ENCODE results near the gene C8G. TPM values are rescaled to one million over a fixed set of nuclear protein-coding genes. Genes with fewer than 3 reads are reported as not detected.

Gene C8G
- total and polyA plus RNA-seq, 2 of the 4 experiments (the other 2 are of a cell fraction) = 0.80 TPM; not detected in 1

DNA sequence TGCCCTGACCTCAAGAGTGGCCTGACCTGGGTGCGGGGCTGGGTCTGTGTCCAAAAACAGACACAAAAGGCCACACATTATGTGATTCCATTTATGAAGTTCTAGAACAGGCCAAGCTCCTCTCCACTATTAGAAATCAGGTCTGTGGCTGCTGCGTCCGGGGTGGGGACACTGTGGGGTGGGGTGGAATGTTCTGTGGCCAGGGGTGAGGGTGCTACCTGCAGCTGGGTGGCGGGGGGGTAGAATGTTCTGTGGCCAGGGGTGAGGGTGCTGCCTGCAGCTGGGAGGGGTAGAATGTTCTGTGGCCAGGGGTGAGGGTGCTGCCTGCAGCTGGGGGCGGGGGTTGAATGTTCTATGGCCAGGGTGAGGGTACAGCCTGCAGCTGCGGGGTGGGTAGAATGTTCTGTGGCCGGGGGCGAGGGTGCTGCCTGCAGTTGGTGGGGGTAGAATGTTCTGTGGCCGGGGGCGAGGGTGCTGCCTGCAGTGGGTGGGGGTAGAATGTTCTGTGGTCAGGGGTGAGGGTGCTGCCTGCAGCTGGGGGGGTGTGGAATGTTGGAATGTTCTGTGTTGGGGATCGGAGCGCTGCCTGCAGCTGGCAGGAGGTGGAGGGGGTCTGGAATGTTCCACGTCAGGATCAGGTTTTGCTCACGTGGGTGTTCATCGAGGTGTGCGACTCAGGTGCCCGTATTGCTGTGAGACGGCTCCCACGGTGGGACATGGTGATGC lies 15.3 kb downstream of the C8G start (continued):
- TF ChIP-seq RFX5 (IDR thresholded peaks at IDR 0.05; ENCODE audit: low read depth, low read length) (no peak), CEBPB (IDR thresholded peaks at IDR 0.05; ENCODE audit: low read depth, low read length) (no peak)

DNA sequence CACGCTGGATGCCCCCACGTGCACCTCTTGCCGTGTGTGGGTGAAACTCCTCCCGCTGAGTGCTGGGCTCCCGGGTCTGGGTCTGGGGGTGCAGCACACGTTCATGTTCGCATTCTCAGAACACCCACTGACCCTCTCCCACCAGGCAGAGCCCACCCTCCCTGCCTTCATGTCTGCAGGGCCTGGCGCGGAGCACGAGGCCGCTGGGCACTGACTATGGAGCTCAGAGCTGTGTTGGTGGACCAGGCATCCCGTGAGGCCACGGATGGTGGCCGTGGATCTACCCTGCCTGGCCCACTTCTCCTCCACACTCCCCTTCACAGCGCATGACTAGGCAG lies 15.9 kb downstream of the C8G start:
- Histone ChIP-seq H3K56ac (ENCODE audit: extremely low read depth, insufficient read depth, low read length) (no peak overlapping the region), H2BK5ac (ENCODE audit: low read depth, low read length, poor library complexity, severe bottlenecking) (no peak overlapping the region), H4K8ac (ENCODE audit: low read depth in 2 of 2, low read length in 2 of 2) (no peak overlapping the region), H3K18ac (ENCODE audit: low read depth, low read length) (no peak overlapping the region), H3K36me3 (ENCODE audit: control insufficient read depth, insufficient read depth, low read length) (no peaks in the 10 kb centered on the region), H2BK120ac (ENCODE audit: low read depth, low read length) (no peak overlapping the region), H3K23ac (ENCODE audit: low read depth, low read length) (no peak overlapping the region), H4K20me1 (ENCODE audit: insufficient read depth, low read length) (no peaks in the 10 kb centered on the region), H4K5ac (ENCODE audit: low read depth, low read length) (no peak overlapping the region), H3K14ac (replicated peaks; ENCODE audit: low read depth, low read length) (no peak overlapping the region), H3K4me3 (ENCODE audit: insufficient read depth, low read depth, low read length) (no peak overlapping the region), H2BK15ac (ENCODE audit: low read depth, low read length) (no peak overlapping the region), H3K9ac (ENCODE audit: low read depth, low read length) (no peak overlapping the region), H4K91ac (ENCODE audit: insufficient read depth, low read depth, low read length) (no peak overlapping the region), H3K4ac (ENCODE audit: low read depth, low read length) (no peak overlapping the region), H3K4me1 (ENCODE audit: control insufficient read depth, insufficient read depth, low read length) (no peaks in the 10 kb centered on the region), H2AFZ (replicated peaks; ENCODE audit: low read length, poor library complexity) (no peak overlapping the region), H3K4me2 (ENCODE audit: low read depth, low read length) (no peak overlapping the region), H3K27me3 (ENCODE audit: control insufficient read depth, insufficient read depth, low read length) (peaks cover 26% of the 10 kb centered on the region), H3K27ac (ENCODE audit: insufficient read depth, low read length) (no peak overlapping the region), H3K79me1 (ENCODE audit: low read depth in 1 of 2, low read length in 2 of 2) (no peaks in the 10 kb centered on the region), H2AK5ac (ENCODE audit: low read depth, low read length) (no peak overlapping the region), H2BK20ac (ENCODE audit: low read depth, low read length) (no peak overlapping the region), H2AK9ac (replicated peaks; ENCODE audit: low read depth, low read length, poor library complexity) (peak overlapping the region; percentile 13), H3K9me1 (ENCODE audit: insufficient read depth, low read length) (peaks cover 2% of the 10 kb centered on the region; the same call in 1 of the 2 replicates), H3K9me3 (ENCODE audit: control insufficient read depth, insufficient read depth, low read length) (peaks cover 3% of the 10 kb centered on the region)
- CTCF ChIA-PET = interaction anchor here (1.0 kb wide), 1 partner anchor 13 kb away, joined by 4 read pairs; no protein-coding TSS in a partner anchor
- dilution Hi-C loops (cut with HindIII; ENCODE audit: low sequenced_read_pairs, unreplicated experiment) (no loop called here), intact Hi-C loops (cut with micrococcal nuclease) (no loop called here), in situ Hi-C loops (cut with MboI; ENCODE audit: low sequenced_read_pairs) (no loop called here)
- WGBS, 2 experiments (ENCODE audit: extremely low coverage in 2 of 2, insufficient read length in 1 of 2) = 72% methylated on average over 7 of the region's 15 CpGs; no CpG with 5 or more reads in 1 of the 2 experiments
- DNase-seq = no peak
- POLR2A ChIA-PET (ENCODE audit: unreplicated experiment) = no interaction called here
- no peak for ATAC-seq (ENCODE audit: low read depth)
- no TSS peak for BruUV-seq (replicated peaks)
- no peak for TF ChIP-seq MAZ (IDR thresholded peaks at IDR 0.05; ENCODE audit: borderline replicate concordance, low read depth, low read length)
- no peak for TF ChIP-seq CEBPB (IDR thresholded peaks at IDR 0.05; ENCODE audit: low read depth, low read length)
- TF ChIP-seq, protein P1, sequence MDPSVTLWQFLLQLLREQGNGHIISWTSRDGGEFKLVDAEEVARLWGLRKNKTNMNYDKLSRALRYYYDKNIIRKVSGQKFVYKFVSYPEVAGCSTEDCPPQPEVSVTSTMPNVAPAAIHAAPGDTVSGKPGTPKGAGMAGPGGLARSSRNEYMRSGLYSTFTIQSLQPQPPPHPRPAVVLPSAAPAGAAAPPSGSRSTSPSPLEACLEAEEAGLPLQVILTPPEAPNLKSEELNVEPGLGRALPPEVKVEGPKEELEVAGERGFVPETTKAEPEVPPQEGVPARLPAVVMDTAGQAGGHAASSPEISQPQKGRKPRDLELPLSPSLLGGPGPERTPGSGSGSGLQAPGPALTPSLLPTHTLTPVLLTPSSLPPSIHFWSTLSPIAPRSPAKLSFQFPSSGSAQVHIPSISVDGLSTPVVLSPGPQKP (IDR thresholded peaks at IDR 0.05; ENCODE audit: borderline replicate concordance, low read depth, low read length) = no peak
- TF ChIP-seq SMC3 (IDR thresholded peaks at IDR 0.05; ENCODE audit: low read depth, low read length) = no peak
- no peak for TF ChIP-seq CHD1 (IDR thresholded peaks at IDR 0.05; ENCODE audit: low read depth, low read length)
- TF ChIP-seq RAD21 (IDR thresholded peaks at IDR 0.05; ENCODE audit: low read length) = no peak
- TF ChIP-seq MXI1 (IDR thresholded peaks at IDR 0.05; ENCODE audit: borderline replicate concordance, low read depth, low read length) = no peak
- no peak for TF ChIP-seq NFE2L2 (IDR thresholded peaks at IDR 0.05; ENCODE audit: low read depth, low read length)
- no peak for TF ChIP-seq POLR2A (IDR thresholded peaks at IDR 0.05; ENCODE audit: low read depth, low read length)
- no peak for TF ChIP-seq RCOR1 (IDR thresholded peaks at IDR 0.05; ENCODE audit: insufficient replicate concordance, low read length)
- TF ChIP-seq, protein P2, sequence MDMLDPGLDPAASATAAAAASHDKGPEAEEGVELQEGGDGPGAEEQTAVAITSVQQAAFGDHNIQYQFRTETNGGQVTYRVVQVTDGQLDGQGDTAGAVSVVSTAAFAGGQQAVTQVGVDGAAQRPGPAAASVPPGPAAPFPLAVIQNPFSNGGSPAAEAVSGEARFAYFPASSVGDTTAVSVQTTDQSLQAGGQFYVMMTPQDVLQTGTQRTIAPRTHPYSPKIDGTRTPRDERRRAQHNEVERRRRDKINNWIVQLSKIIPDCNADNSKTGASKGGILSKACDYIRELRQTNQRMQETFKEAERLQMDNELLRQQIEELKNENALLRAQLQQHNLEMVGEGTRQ (IDR thresholded peaks at IDR 0.05; ENCODE audit: low read depth, low read length) = no peak
- TF ChIP-seq, protein P3, sequence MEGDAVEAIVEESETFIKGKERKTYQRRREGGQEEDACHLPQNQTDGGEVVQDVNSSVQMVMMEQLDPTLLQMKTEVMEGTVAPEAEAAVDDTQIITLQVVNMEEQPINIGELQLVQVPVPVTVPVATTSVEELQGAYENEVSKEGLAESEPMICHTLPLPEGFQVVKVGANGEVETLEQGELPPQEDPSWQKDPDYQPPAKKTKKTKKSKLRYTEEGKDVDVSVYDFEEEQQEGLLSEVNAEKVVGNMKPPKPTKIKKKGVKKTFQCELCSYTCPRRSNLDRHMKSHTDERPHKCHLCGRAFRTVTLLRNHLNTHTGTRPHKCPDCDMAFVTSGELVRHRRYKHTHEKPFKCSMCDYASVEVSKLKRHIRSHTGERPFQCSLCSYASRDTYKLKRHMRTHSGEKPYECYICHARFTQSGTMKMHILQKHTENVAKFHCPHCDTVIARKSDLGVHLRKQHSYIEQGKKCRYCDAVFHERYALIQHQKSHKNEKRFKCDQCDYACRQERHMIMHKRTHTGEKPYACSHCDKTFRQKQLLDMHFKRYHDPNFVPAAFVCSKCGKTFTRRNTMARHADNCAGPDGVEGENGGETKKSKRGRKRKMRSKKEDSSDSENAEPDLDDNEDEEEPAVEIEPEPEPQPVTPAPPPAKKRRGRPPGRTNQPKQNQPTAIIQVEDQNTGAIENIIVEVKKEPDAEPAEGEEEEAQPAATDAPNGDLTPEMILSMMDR (conservative IDR thresholded peaks at IDR 0.05; ENCODE audit: low read depth, low read length) = no peak

Measured in IMR-90 (cell line).